ENCODE data around the gene ZNF512B. TPM values are rescaled to one million over a fixed set of nuclear protein-coding genes. Genes with fewer than 3 reads are reported as not detected.
A peak's percentile ranks its signal among the peaks of the same experiment; 100 is the strongest.
"Not testable (repeated sequence)": the region's sequence is repeated elsewhere in the genome, so short reads cannot be mapped to it uniquely, and the experiment has no call there.

Gene ZNF512B
- total RNA-seq, 4 donors from 2014 or later, result 5.8 to 7.4 (median 6.4) TPM

GRCh38 chr20:63979557-63980316 is 10.0 kb upstream of the ZNF512B start, which contains the start of gene SAMD10:
Gene SAMD10, minus strand, starts transcription at chr20:63979642. Its CDS starts 175 bp downstream, at chr20:63979467.
- Histone ChIP-seq H3K4me3 (peak within 1 kb of the TSS; percentile 79 to 92 (median 91)), H3K36me3 (peaks cover 0 to 20% (median 0%) of the 10 kb centered on the region in 3 donors), H3K27me3 (no peaks in the 10 kb centered on the region), H3K4me1 (peaks cover 2 to 44% (median 23%) of the 10 kb centered on the region in 4 donors), H3K27ac (peak within 1 kb of the TSS; percentile 80 to 91 (median 90)), H3K9me3 (no peaks in the 10 kb centered on the region)
- TF ChIP-seq POLR2A (IDR thresholded peaks at IDR 0.05) (peak in 1 of 2 donors; percentile 10), CTCF (IDR thresholded peaks at IDR 0.05) (peak in 4 of 6 experiments; percentile 36 to 51 (median 43))
- peak; percentile 69 to 78 (median 73) for DNase-seq

- H3K9me3 ChIP-seq, result no peaks in the 10 kb centered on the region
- TF ChIP-seq POLR2A (IDR thresholded peaks at IDR 0.05), result no peak
These were observed 9.5 kb upstream of the ZNF512B start for GRCh38 chr20:63979229-63979556.

GRCh38 chr20:63978319-63979228 is 8.8 kb upstream of the ZNF512B start:
- Histone ChIP-seq H3K36me3 (peaks cover 0 to 8% (median 0%) of the 10 kb centered on the region in 3 donors), H3K4me1 (peaks cover 2 to 46% (median 23%) of the 10 kb centered on the region in 4 donors)
- DNase-seq, result peak; percentile 82 to 92 (median 86)

More at GRCh38 chr20:63979229-63979556, 9.5 kb upstream of the ZNF512B start:
- H3K36me3 ChIP-seq, result peaks cover 0 to 14% (median 0%) of the 10 kb centered on the region in 3 donors
- H3K4me1 ChIP-seq, result peaks cover 2 to 44% (median 23%) of the 10 kb centered on the region in 4 donors
- DNase-seq, result no peak
- H3K27ac ChIP-seq, result peak overlapping the region; percentile 73 to 91 (median 82)
- peak overlapping the region; percentile 59 to 92 (median 84) for H3K4me3 ChIP-seq
- no peaks in the 10 kb centered on the region for H3K27me3 ChIP-seq

GRCh38 chr20:63977739-63978276 is 8.1 kb upstream of the ZNF512B start:
- peaks cover 0 to under 1% (median 0%) of the 10 kb centered on the region in 3 donors for H3K36me3 ChIP-seq
- H3K4me1 ChIP-seq, result peaks cover 2 to 45% (median 23%) of the 10 kb centered on the region in 4 donors
- H3K9me3 ChIP-seq, result no peaks in the 10 kb centered on the region
- DNase-seq, result peak in 1 of 3 donors; percentile 50
- H3K4me3 ChIP-seq, result no peak overlapping the region
- H3K27me3 ChIP-seq, result no peaks in the 10 kb centered on the region
- peak overlapping the region in 2 of 4 donors; percentile 88 to 91 for H3K27ac ChIP-seq
- TF ChIP-seq POLR2A (IDR thresholded peaks at IDR 0.05) (no peak), CTCF (IDR thresholded peaks at IDR 0.05) (no peak)

More at GRCh38 chr20:63978319-63979228, 8.8 kb upstream of the ZNF512B start:
- H3K4me3 ChIP-seq, result peak overlapping the region; percentile 59 to 92 (median 84)
- H3K27ac ChIP-seq, result peak overlapping the region; percentile 73 to 91 (median 82)
- no peak for TF ChIP-seq CTCF (IDR thresholded peaks at IDR 0.05)
- TF ChIP-seq POLR2A (IDR thresholded peaks at IDR 0.05), result peak in 1 of 2 donors; percentile 34
- H3K27me3 ChIP-seq, result no peaks in the 10 kb centered on the region
- no peaks in the 10 kb centered on the region for H3K9me3 ChIP-seq

- no peak for TF ChIP-seq POLR2A (IDR thresholded peaks at IDR 0.05)
- TF ChIP-seq CTCF (IDR thresholded peaks at IDR 0.05), result no peak
- Histone ChIP-seq H3K36me3 (no peaks in the 10 kb centered on the region), H3K27me3 (no peaks in the 10 kb centered on the region), H3K4me3 (no peak overlapping the region), H3K4me1 (peaks cover 2 to 38% (median 22%) of the 10 kb centered on the region in 4 donors), H3K9me3 (no peaks in the 10 kb centered on the region), H3K27ac (peak overlapping the region in 1 of 4 donors; percentile 88)
- peak in 1 of 3 donors; percentile 45 for DNase-seq
These were observed 7.4 kb upstream of the ZNF512B start for GRCh38 chr20:63976980-63977738.

- DNase-seq, H3K4me3 ChIP-seq, H3K27ac ChIP-seq, H3K27me3 ChIP-seq, H3K9me3 ChIP-seq, H3K36me3 ChIP-seq: not testable (repeated sequence)
- H3K4me1 ChIP-seq, result peaks cover 2 to 32% (median 17%) of the 10 kb centered on the region in 4 donors
These were observed 6.8 kb upstream of the ZNF512B start for GRCh38 chr20:63976511-63976910.

Measured in Peyer's patch (tissue), 4 donors.